Nephron (organoid): Measurements from ENCODE around the gene IMPACT.

Experiments
- H3K27ac Mint-ChIP-seq, 3 experiments: 2 replicates each; pipeline ENCODE4 v1.8.0; 2020; ENCODE audit warnings: mixed read lengths in 3 of 3, mild to moderate bottlenecking in 2 of 3, moderate library complexity in 1 of 3
- H3K27me3 Mint-ChIP-seq: 2 replicates; pipeline ENCODE4 v1.8.0; 2021; ENCODE audit warnings: low read depth, mild to moderate bottlenecking, moderate library complexity, mixed read lengths
- H3K36me3 Mint-ChIP-seq: 2 replicates; pipeline ENCODE4 v1.8.0; 2020; ENCODE audit warnings: low read depth, mixed read lengths
- H3K4me1 Mint-ChIP-seq: 2 replicates; pipeline ENCODE4 v1.8.0; 2020; ENCODE audit warnings: mixed read lengths
- H3K4me3 Mint-ChIP-seq, 3 experiments: 2 replicates each; pipeline ENCODE4 v1.8.0; 2020; ENCODE audit warnings: mild to moderate bottlenecking in 3 of 3, mixed read lengths in 3 of 3, moderate library complexity in 2 of 3
- H3K9me3 Mint-ChIP-seq: 2 replicates; pipeline ENCODE4 v1.8.0; 2020; ENCODE audit warnings: mixed read lengths
- TF ChIP-seq, protein P1 (sequence below), 3 experiments: fragments of 200-600 bp; sonication (generic); IDR thresholded peaks; one replicate each; pipeline ENCODE4 v1.5.0; 2021; ENCODE audit warnings: antibody characterized with exemption in 3 of 3; ENCODE audit not compliant: unreplicated experiment in 3 of 3

IMPACT gene

DNA sequence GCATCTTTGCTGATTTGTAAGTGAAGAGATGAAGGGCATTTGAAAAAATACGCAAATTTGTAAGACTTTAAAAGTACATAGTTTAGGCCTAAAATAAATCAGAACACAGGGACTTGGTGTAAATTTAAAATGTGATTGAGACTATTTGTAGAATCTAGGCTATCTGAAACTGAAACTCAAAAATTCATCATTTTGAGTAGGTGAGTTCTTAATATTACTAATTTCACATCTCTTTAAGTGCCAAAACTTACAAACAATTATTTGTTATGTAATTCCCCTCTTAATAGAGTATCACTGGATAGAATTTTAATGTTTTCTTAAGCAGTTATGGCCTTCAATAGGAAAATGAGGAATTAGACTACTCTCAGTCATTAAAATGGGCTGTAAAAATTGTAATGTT, 20.0 kb downstream of the IMPACT start:
- no peaks in the 10 kb centered on the region for H3K9me3 Mint-ChIP-seq
- H3K4me1 Mint-ChIP-seq: no peaks in the 10 kb centered on the region
- H3K4me3 Mint-ChIP-seq: no peak overlapping the region
- peaks cover 77% of the 10 kb centered on the region for H3K36me3 Mint-ChIP-seq
- H3K27me3 Mint-ChIP-seq: no peaks in the 10 kb centered on the region
- H3K27ac Mint-ChIP-seq: no peak overlapping the region
- TF ChIP-seq, protein P1, sequence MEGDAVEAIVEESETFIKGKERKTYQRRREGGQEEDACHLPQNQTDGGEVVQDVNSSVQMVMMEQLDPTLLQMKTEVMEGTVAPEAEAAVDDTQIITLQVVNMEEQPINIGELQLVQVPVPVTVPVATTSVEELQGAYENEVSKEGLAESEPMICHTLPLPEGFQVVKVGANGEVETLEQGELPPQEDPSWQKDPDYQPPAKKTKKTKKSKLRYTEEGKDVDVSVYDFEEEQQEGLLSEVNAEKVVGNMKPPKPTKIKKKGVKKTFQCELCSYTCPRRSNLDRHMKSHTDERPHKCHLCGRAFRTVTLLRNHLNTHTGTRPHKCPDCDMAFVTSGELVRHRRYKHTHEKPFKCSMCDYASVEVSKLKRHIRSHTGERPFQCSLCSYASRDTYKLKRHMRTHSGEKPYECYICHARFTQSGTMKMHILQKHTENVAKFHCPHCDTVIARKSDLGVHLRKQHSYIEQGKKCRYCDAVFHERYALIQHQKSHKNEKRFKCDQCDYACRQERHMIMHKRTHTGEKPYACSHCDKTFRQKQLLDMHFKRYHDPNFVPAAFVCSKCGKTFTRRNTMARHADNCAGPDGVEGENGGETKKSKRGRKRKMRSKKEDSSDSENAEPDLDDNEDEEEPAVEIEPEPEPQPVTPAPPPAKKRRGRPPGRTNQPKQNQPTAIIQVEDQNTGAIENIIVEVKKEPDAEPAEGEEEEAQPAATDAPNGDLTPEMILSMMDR (IDR thresholded peaks at IDR 0.05; ENCODE audit: unreplicated experiment in 3 of 3): no peak

DNA sequence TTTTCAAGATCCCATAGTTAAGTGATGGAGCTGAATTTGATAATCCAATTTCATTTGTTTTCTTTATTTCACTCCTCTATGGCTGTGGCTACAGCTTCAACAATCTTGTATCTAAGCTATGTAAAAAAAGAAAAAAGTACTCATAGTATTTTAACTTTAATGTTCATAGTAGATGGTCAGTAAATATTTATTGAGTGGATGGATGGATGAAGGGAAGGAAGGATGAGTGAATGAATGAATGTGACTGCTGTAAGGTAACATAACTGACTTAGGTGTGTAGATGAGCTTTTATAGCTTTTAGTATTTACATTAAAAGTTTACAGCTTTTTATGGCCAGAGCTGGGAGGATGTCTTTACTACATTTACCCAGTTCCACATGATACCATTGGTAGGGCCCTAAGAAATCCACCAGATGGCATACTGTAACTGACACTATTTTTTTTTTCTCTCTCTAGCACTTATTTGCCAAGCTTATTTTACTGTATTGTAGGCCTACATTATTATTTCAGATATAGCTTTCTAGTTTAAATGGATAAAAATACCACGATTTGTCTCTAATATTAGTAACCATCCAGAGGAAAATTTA, 20.6 kb downstream of the IMPACT start:
- Mint-ChIP-seq H3K36me3 (peaks cover 76% of the 10 kb centered on the region), H3K9me3 (no peaks in the 10 kb centered on the region), H3K27me3 (no peaks in the 10 kb centered on the region), H3K4me1 (no peaks in the 10 kb centered on the region), H3K27ac (no peak overlapping the region), H3K4me3 (no peak overlapping the region)
- TF ChIP-seq, protein P1 (IDR thresholded peaks at IDR 0.05; ENCODE audit: unreplicated experiment in 3 of 3): peak in 2 of 3 experiments; percentile 11 to 20

DNA sequence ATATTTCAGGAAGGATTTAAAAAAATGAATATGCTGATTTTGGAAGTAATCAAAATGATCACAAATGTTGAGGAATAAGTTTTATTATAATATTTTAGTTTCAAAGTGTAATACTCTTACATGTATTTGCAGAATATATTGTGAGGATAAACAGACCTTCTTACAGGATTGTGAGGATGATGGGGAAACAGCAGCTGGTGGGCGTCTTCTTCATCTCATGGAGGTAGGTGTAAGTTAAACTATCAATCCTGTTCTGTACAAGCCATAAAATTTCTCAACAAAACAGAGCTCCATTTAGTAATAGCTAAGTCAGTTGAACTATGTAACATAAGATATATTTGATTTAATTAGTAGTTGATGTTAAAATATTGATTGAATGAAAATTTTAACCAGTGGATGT, 21.5 kb downstream of the IMPACT start:
- Mint-ChIP-seq H3K9me3 (no peaks in the 10 kb centered on the region), H3K27me3 (no peaks in the 10 kb centered on the region), H3K27ac (no peak overlapping the region), H3K36me3 (peaks cover 78% of the 10 kb centered on the region), H3K4me1 (no peaks in the 10 kb centered on the region), H3K4me3 (no peak overlapping the region)
- TF ChIP-seq, protein P1 (IDR thresholded peaks at IDR 0.05; ENCODE audit: unreplicated experiment in 3 of 3): no peak

DNA sequence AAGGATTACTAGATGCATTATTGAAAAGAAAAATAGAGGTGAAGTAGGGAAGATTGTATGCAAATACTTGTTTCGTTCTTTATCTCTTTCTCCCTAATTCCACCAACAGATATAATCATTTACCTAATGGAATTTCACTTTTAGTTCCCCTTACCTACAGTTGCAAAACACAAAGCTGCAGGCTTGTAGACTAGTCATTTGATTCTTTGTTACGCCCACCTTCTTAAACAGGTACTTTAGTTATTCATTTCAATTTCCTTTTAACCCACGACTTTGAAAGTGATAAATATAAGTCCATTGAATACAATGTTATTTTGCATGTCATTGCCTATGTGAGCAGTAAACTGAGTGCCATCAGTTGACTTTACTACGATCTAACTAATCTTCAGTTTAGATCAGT, 30.1 kb downstream of the IMPACT start:
- no peak overlapping the region for H3K27ac Mint-ChIP-seq
- no peaks in the 10 kb centered on the region for H3K9me3 Mint-ChIP-seq
- no peaks in the 10 kb centered on the region for H3K4me1 Mint-ChIP-seq
- H3K36me3 Mint-ChIP-seq: peaks cover 45% of the 10 kb centered on the region
- no peak overlapping the region for H3K4me3 Mint-ChIP-seq
- TF ChIP-seq, protein P1 (IDR thresholded peaks at IDR 0.05; ENCODE audit: unreplicated experiment in 3 of 3): no peak
- H3K27me3 Mint-ChIP-seq: no peaks in the 10 kb centered on the region

DNA sequence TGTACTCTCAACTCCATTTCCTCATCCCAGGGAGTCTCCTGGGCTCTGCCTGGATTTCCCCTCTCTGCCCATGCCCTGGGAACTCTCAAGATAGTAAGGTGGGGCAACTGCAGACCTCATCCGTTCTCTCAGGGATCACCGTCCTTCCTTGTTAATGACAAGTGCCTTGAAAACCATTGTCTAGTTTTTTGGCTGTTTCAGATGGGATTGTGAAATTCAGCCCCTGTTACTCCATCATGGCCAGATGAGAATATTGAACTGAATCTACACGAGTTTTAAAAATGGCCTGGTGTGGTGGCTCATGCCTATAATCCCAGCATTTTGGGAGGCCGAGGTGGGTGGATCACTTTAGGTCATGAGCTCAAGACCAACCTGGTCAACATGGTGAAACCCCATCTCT, 33.3 kb downstream of the IMPACT start:
- H3K27ac Mint-ChIP-seq: no peak overlapping the region
- no peak overlapping the region for H3K4me3 Mint-ChIP-seq
- H3K4me1 Mint-ChIP-seq: no peaks in the 10 kb centered on the region
- peaks cover 29% of the 10 kb centered on the region for H3K36me3 Mint-ChIP-seq
- TF ChIP-seq, protein P1 (IDR thresholded peaks at IDR 0.05; ENCODE audit: unreplicated experiment in 3 of 3): no peak
- no peaks in the 10 kb centered on the region for H3K27me3 Mint-ChIP-seq
- no peaks in the 10 kb centered on the region for H3K9me3 Mint-ChIP-seq

DNA sequence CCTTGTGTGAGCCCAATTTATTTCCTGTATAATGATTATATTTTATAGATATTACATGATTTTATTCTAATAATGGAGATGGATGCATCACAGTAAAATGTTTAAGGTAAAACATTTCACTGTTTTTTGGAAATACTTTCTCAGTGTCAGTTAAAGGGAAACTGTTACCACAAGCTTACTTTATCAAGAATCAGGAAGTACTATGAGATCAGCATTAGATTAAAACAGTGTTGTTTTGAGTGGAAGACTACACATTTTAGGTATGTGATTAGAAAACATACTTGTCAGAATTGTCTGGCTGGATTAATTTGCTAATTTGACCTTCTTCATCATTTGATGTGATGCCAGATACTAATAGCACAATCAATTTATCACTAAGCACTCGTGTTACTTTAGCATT, 33.9 kb downstream of the IMPACT start, which contains the start of gene HRH4:
TSS of gene HRH4 (plus strand) at position 250 of the 400 bp plus-strand sequence. CDS start at position 342, 92 bp downstream.
- TF ChIP-seq, protein P1 (IDR thresholded peaks at IDR 0.05; ENCODE audit: unreplicated experiment in 3 of 3): no peak
- no peaks in the 10 kb centered on the region for H3K9me3 Mint-ChIP-seq
- H3K4me3 Mint-ChIP-seq: no peak within 1 kb of the TSS
- H3K27ac Mint-ChIP-seq: no peak within 1 kb of the TSS
- H3K4me1 Mint-ChIP-seq: no peaks in the 10 kb centered on the region
- H3K36me3 Mint-ChIP-seq: peaks cover 24% of the 10 kb centered on the region
- no peaks in the 10 kb centered on the region for H3K27me3 Mint-ChIP-seq
